Measurements from ENCODE around the gene ZNF518B. TPM values are rescaled to one million over a fixed set of nuclear protein-coding genes. Genes with fewer than 3 reads are reported as not detected.

ZNF518B gene
- total and polyA plus RNA-seq, 2 donors (not counting 3 experiments of a cell fraction or from before 2014, with no cell fraction given): 9.5 to 28.3 TPM

DNA sequence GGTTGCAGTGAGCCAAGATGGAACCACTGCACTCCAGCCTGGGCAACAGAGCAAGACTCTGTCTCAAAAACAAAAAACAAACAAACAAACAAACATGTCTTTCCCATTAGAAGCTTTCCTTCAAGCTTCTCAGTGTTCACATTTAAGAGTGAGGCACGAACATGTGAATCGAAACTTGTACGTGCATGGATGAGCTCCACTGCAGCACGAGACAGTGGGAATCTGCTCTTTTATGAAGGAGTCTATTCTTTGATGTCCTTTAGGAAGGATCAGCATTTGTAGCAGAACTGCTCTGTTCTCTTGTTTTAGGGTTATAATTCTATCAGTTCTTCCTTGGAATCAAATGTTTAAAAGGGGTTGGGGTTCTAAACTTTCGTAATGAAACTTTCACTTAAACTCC is 23.4 kb upstream of the ZNF518B start:
- dilution Hi-C loops (cut with MboI; ENCODE audit: extremely low pct_ligation_motif_present, low sequenced_read_pairs): no loop called here
- CTCF ChIA-PET: interaction anchor here (1.3 to 1.4 kb wide), 2 partner anchors 16 to 19 kb away, joined by 3 read pairs; no protein-coding TSS in a partner anchor

DNA sequence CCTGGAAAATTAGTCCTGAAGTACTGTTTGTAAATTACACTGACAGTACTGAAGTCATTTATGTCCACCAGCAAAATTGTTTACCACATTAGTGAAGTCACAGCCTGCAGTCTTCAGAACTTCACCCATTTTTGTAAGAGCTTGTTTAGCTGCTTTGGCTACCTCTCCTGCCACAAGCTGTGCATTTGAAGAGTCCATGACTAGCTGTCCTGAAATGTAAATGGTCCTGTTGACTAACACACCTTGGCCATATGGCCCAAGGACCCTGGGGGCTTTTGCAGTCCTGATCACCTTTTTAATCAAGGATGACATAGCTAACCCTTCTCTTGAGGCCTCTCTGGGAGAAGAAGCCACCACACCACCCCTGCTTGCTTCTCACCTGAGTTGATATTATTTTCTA is 21.4 kb upstream of the ZNF518B start:
- no TSS peak for BruUV-seq (replicated peaks)
- FAIRE-seq: no peak
- H3K4me3 ChIP-seq (replicated peaks in 1 of 3; ENCODE audit: insufficient read depth in 1 of 3, low read depth in 1 of 3, low read length in 3 of 3): no peak overlapping the region
- ChIA-PET CTCF (interaction anchor here (2.3 to 3.0 kb wide), 2 partner anchors 10 to 17 kb away, joined by 12 to 14 read pairs; no protein-coding TSS in a partner anchor), POLR2A (interaction anchor here (0.7 kb wide), 1 partner anchor 25 kb away, joined by 3 read pairs; no protein-coding TSS in a partner anchor)
- intact Hi-C loops (cut with micrococcal nuclease) (no loop called here), dilution Hi-C loops (cut with MboI; ENCODE audit: extremely low pct_ligation_motif_present, low sequenced_read_pairs) (no loop called here)
- no peak overlapping the region for H3K4me2 ChIP-seq (ENCODE audit: insufficient read depth, low read length)
- H3K4me1 ChIP-seq (ENCODE audit: control insufficient read depth, extremely low read depth, insufficient read depth, low read length): no peaks in the 10 kb centered on the region
- no peaks in the 10 kb centered on the region for H3K9me3 ChIP-seq (replicated peaks; ENCODE audit: control insufficient read depth, insufficient read depth, low read length)
- DNase-seq (ENCODE audit: low read depth, low spot score): no peak
- H3K79me2 ChIP-seq (ENCODE audit: control insufficient read depth, insufficient read depth, low read length): no peaks in the 10 kb centered on the region
- peaks cover 0 to 2% of the 10 kb centered on the region in 2 experiments for H3K27me3 ChIP-seq (ENCODE audit: control insufficient read depth in 2 of 2, insufficient read depth in 2 of 2, low read length in 2 of 2)
- no peaks in the 10 kb centered on the region for H4K20me1 ChIP-seq (replicated peaks; ENCODE audit: control insufficient read depth, extremely low read depth, insufficient read depth, low read length)
- no peak overlapping the region for H3K27ac ChIP-seq (ENCODE audit: insufficient read depth, low read depth, low read length)
- TF ChIP-seq GATA2 (IDR thresholded peaks at IDR 0.05; ENCODE audit: insufficient read depth, insufficient read length, low read depth, low read length) (no peak), POLR2A (IDR thresholded peaks at IDR 0.05; ENCODE audit: low read depth, low read length) (no peak), EZH2 (IDR thresholded peaks at IDR 0.05; ENCODE audit: borderline replicate concordance, low read depth, low read length, severe bottlenecking) (no peak), MYC (IDR thresholded peaks at IDR 0.05; ENCODE audit: low read depth, low read length) (no peak)
- TF ChIP-seq, protein P1, sequence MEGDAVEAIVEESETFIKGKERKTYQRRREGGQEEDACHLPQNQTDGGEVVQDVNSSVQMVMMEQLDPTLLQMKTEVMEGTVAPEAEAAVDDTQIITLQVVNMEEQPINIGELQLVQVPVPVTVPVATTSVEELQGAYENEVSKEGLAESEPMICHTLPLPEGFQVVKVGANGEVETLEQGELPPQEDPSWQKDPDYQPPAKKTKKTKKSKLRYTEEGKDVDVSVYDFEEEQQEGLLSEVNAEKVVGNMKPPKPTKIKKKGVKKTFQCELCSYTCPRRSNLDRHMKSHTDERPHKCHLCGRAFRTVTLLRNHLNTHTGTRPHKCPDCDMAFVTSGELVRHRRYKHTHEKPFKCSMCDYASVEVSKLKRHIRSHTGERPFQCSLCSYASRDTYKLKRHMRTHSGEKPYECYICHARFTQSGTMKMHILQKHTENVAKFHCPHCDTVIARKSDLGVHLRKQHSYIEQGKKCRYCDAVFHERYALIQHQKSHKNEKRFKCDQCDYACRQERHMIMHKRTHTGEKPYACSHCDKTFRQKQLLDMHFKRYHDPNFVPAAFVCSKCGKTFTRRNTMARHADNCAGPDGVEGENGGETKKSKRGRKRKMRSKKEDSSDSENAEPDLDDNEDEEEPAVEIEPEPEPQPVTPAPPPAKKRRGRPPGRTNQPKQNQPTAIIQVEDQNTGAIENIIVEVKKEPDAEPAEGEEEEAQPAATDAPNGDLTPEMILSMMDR (IDR thresholded peaks at IDR 0.05; ENCODE audit: extremely low read depth in 1 of 2, insufficient read depth in 1 of 2, low read depth in 1 of 2, low read length in 2 of 2): no peak
- TF ChIP-seq, protein P2, sequence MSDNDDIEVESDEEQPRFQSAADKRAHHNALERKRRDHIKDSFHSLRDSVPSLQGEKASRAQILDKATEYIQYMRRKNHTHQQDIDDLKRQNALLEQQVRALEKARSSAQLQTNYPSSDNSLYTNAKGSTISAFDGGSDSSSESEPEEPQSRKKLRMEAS (IDR thresholded peaks at IDR 0.05; ENCODE audit: insufficient read depth, insufficient read length): no peak
- no peak overlapping the region for H2AFZ ChIP-seq (ENCODE audit: low read depth, low read length)
- no peak overlapping the region for H3K9ac ChIP-seq (replicated peaks; ENCODE audit: extremely low read depth, insufficient read depth, low read length)
- H3K36me3 ChIP-seq (ENCODE audit: control insufficient read depth in 2 of 2, extremely low read depth in 1 of 2, insufficient read depth in 2 of 2, low read length in 2 of 2): no peaks in the 10 kb centered on the region
- no peaks in the 10 kb centered on the region for H3K9me1 ChIP-seq (replicated peaks; ENCODE audit: control insufficient read depth, extremely low read depth, insufficient read depth, low read length)

More for the DNA sequence above, 23.4 kb upstream of the ZNF518B start:
- no peaks in the 10 kb centered on the region for H3K79me2 ChIP-seq (ENCODE audit: control insufficient read depth, insufficient read depth, low read length)
- POLR2A ChIA-PET: no interaction called here
- no TSS peak for BruUV-seq (replicated peaks)
- H3K9me1 ChIP-seq (replicated peaks; ENCODE audit: control insufficient read depth, extremely low read depth, insufficient read depth, low read length): no peaks in the 10 kb centered on the region
- H3K9me3 ChIP-seq (replicated peaks; ENCODE audit: control insufficient read depth, insufficient read depth, low read length): no peaks in the 10 kb centered on the region
- no peak for FAIRE-seq
- H3K27ac ChIP-seq (ENCODE audit: insufficient read depth, low read depth, low read length): no peak overlapping the region
- DNase-seq (ENCODE audit: low read depth, low spot score): no peak
- no peaks in the 10 kb centered on the region for H3K36me3 ChIP-seq (ENCODE audit: control insufficient read depth in 2 of 2, extremely low read depth in 1 of 2, insufficient read depth in 2 of 2, low read length in 2 of 2)
- H3K4me1 ChIP-seq (ENCODE audit: control insufficient read depth, extremely low read depth, insufficient read depth, low read length): no peaks in the 10 kb centered on the region
- no peak overlapping the region for H2AFZ ChIP-seq (ENCODE audit: low read depth, low read length)
- no peaks in the 10 kb centered on the region for H4K20me1 ChIP-seq (replicated peaks; ENCODE audit: control insufficient read depth, extremely low read depth, insufficient read depth, low read length)
- intact Hi-C loops (cut with micrococcal nuclease): no loop called here
- TF ChIP-seq, protein P1 (IDR thresholded peaks at IDR 0.05; ENCODE audit: extremely low read depth in 1 of 2, insufficient read depth in 1 of 2, low read depth in 1 of 2, low read length in 2 of 2): no peak
- no peak overlapping the region for H3K4me2 ChIP-seq (ENCODE audit: insufficient read depth, low read length)
- H3K4me3 ChIP-seq (replicated peaks in 1 of 3; ENCODE audit: insufficient read depth in 1 of 3, low read depth in 1 of 3, low read length in 3 of 3): no peak overlapping the region
- H3K27me3 ChIP-seq (ENCODE audit: control insufficient read depth in 2 of 2, insufficient read depth in 2 of 2, low read length in 2 of 2): peaks cover 0 to 2% of the 10 kb centered on the region in 2 experiments
- no peak overlapping the region for H3K9ac ChIP-seq (replicated peaks; ENCODE audit: extremely low read depth, insufficient read depth, low read length)

Measured in endothelial cell of umbilical vein (primary cell).